EL (cell line): Measurements from ENCODE around the gene CD79B.
"Not testable (repeated sequence)": the region's sequence is repeated elsewhere in the genome, so short reads cannot be mapped to it uniquely, and the experiment has no call there.

Experiments used
- DNase-seq: peaks from one replicate; pipeline ENCODE4 v3.0.0-alpha.2; 2016

Gene CD79B

GRCh38 chr17:63930951-63931575 lies 1.1 kb downstream of the CD79B start:
- DNase-seq: peak; percentile 32

DNA sequence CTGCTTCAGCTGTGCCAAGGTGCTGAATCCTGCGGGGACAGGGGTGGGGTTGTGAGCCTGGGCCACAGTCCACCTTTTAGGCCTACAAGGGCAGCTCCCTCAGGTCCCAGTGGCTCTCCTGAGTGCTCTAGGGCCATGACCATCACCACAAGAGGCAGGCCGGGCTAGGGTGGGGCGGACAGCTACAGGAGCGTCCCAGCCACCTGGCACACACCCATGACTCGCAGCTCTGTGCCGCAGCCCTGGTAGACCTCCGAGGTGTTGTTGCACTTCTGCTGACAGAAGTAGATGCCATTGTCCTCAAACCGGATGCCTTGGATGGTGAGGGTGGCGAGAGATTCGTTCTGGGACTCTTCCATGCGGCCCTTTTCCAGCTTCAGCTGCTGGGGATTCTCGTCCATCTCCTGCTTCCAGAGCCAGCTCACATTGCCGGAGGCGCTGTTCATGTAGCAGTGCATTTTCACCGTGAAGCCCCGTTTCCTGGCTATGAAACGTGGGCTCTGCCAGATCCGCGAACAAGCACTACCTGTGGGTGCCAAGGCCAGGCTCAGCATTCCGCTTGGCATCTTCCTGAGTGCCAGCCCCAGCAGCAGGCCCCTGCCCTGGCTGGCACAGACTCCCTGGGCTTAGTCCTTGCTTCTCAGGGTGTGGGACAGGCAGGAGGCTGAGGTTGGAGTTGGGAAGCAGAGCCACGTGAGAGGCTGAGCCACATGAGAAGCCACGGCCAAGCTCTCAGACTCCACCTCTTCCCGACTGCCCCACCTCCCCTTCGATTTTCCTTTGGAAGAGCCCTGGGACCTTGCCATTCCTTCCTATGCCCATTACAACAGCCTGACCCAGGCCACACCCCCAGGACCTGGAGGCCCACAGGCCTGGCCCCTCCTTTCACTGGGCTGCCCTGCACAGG lies 2.0 kb downstream of the CD79B start:
- no peak for DNase-seq

- DNase-seq: no peak
Measured at GRCh38 chr17:63928966-63929695, 3.0 kb downstream of the CD79B start.

DNA sequence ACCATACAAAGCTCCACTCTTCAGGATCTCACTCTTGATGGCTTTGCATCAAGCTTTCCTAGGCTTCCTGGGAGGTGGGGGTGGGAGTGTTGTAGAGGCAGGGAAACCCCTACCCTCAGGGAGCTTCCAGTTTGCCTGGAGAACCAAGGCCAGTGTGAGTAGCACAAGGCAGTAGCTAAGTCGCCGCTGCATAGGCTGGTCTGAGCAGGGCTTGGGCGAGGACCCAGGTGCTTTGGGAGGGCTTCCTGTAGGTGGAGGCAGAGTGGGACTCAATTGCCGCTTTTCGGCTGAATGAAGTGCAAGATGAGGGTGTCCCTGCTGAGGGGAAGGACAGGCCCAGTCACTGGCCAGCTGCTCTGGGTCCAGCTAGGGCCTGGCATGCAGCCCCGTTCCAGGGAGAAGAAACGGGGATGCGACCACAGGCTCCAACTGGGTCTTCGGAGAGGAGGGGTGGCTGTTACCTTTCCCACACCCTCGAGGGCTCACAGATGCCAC lies 3.9 kb downstream of the CD79B start:
- DNase-seq: no peak

GRCh38 chr17:63927464-63928171 lies 4.5 kb downstream of the CD79B start:
- DNase-seq: no peak

GRCh38 chr17:63926164-63926563 lies 6.0 kb downstream of the CD79B start:
- no peak for DNase-seq

GRCh38 chr17:63925615-63926014 lies 6.5 kb downstream of the CD79B start:
- no peak for DNase-seq

DNA sequence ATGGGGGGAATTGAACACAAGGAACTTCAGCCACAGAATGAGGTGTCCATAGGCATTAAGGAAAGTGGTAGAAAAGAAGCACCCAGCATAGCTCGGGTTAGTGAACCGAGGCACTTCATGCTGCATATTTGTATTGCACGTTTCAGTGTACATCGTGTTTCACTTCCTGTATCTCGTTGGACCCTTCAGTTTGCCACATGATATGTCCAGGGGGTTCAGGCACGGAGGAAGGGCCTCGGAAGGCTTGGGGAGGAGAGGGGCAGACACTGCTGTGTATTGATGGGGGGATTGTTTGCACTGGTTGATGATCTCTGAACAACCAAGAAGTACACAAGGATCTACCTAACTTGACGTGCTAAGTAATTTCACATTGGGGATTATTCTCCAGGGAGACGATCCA lies 9.7 kb downstream of the CD79B start:
- not testable (repeated sequence) for DNase-seq

- not testable (repeated sequence) for DNase-seq
Measured at GRCh38 chr17:63920779-63921178, 11.4 kb downstream of the CD79B start.

GRCh38 chr17:63920050-63920449 lies 12.1 kb downstream of the CD79B start:
- DNase-seq: not testable (repeated sequence)

GRCh38 chr17:63919311-63919723 lies 12.8 kb downstream of the CD79B start:
- DNase-seq: peak; percentile 69

DNA sequence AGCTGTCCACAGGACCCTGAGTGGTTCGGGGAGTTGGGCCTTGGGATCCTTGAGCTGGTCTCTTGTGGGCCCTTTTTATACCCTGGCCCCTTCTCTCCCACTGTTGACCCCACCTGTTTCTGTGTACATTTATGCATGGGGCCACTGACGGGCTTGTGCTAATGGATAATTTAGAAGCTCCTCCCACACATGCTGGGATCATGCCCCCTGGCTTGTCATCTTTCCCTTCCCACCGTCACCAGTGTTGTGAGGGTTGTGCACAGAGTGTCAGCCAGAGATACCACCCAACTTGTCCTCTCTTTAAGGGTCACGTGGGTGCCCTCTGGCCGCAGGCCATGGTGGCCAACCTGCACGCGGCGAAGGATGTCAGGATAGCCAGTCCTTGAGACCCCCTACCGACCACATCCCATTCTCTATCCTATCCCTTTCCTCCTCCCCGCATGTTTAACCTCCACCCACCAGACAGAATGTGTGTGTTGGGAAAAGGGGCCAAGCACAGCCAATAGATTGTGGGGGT lies 13.3 kb downstream of the CD79B start, which contains the start of gene GH1:
GH1 (minus strand) TSS at position 51 of the 517 bp plus-strand sequence. CDS start 63 bp downstream, outside the sequence.
- DNase-seq: not testable (repeated sequence)

DNA sequence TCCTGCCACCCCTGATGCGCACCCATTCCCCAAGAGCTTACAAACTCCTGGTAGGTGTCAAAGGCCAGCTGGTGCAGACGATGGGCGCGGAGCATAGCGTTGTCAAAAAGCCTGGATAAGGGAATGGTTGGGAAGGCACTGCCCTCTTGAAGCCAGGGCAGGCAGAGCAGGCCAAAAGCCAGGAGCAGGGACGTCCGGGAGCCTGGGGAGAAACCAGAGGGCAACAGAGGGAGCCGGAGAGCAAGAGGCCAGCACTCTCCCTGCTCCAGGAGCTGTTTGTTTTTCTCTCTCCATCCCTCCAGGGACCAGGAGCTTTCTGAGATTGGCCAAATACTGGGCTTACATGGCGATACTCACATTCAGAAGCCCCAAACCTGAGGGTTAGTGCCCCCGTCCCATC lies 13.8 kb downstream of the CD79B start:
- DNase-seq: no peak

- DNase-seq: no peak
Measured at GRCh38 chr17:63917646-63918045, 14.5 kb downstream of the CD79B start.

GRCh38 chr17:63917206-63917605 lies 14.9 kb downstream of the CD79B start:
- DNase-seq: not testable (repeated sequence)

GRCh38 chr17:63916566-63917185 lies 15.5 kb downstream of the CD79B start:
- no peak for DNase-seq

GRCh38 chr17:63915753-63916152 lies 16.4 kb downstream of the CD79B start:
- DNase-seq: not testable (repeated sequence)

DNA sequence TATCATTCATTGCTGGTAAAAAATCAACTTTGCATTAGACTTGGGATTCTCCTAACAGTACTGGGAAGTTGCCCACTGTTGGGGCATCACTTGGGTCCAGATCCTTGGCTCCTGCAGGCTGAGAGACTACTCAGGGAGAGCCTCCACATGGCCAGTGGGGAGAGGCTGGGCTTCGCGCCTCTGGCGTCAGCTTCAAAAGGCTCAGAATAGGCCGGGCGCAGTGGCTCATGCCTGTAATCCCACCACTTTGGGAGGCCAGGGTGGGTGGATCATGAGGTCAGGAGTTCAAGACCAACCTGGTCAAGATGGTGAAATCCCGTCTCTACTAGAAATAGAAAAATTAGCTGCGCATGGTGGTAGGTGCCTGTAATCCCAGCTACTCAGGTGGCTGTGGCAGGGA lies 17.7 kb downstream of the CD79B start:
- DNase-seq: no peak

DNA sequence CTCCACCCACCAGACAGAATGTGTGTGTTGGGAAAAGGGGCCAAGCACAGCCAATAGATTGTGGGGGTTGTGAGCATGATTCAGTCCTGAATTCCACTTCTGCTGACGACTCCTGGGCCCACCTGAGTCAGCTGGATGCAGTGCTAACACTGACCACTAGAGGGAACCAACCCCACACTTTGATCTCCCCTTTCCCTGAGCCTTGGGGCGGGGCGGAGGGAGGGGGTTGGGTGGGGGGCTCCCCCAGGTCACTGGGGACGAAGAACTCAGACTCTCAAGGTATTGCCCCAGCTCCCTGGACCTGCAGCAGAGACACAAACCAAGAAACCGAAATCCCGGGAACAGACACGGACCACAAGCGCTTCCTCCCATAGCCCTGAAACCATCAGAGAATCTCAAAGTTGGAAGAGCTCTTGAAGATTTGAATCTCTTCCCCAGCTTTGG lies 20.5 kb downstream of the CD79B start:
- DNase-seq: peak; percentile 25

DNA sequence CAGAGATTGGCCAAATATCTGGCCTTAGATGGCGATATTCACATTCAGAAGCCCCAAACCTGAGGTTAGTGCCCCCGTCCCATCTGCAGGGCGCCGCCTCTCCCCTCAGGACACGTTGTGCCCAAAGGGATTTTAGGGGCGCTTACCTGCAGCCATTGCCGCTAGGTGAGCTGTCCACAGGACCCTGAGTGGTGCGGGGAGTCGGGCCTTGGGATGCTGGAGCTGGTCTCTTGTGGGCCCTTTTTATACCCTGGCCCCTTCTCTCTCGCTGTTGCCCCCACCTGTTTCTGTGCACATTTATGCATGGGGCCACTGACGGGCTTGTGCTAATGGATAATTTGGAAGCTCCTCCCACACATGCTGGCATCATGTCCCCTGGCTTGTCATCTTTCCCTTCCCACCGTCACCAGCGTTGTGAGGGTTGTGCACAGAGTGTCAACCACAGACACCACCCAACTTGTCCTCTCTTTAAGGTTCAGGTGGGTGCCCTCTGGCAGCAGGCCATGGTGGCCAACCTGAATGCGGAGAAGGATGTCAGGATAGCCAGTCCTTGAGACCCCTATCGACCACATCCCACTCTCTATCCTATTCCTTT lies 21.0 kb downstream of the CD79B start, which contains the start of gene CSHL1:
CSHL1 (minus strand) TSS at position 218 of the 595 bp plus-strand sequence; CDS start at position 156, 62 bp downstream.
- no peak for DNase-seq

GRCh38 chr17:63910096-63910495 lies 22.0 kb downstream of the CD79B start:
- DNase-seq: no peak
